K562 (cell line): ENCODE measurements around the gene PBXIP1. TPM values are rescaled to one million over a fixed set of nuclear protein-coding genes. Genes with fewer than 3 reads are reported as not detected.
A peak's percentile ranks its signal among the peaks of the same experiment; 100 is the strongest.

ENCODE experiments used
- ARNT ChIP-seq, 2 experiments: fragments of 450-650 bp; IDR thresholded peaks; 2 replicates each; pipeline ENCODE4 v1.6.1; 2016; ENCODE audit warnings: mild to moderate bottlenecking in 1 of 2
- ATF6 ChIP-seq: sonication (generic); formaldehyde crosslinking; IDR thresholded peaks from 2 replicates; pipeline ENCODE4 v1.4.0; 2020; ENCODE audit warnings: mild to moderate bottlenecking, missing genetic modification reagents
- CGGBP1 ChIP-seq: fragments of 250-450 bp; sonication (Bioruptor Pico); IDR thresholded peaks from 2 replicates; pipeline ENCODE4 v1.9.0; 2021; ENCODE audit warnings: mild to moderate bottlenecking
- CHD2 ChIP-seq: IDR thresholded peaks from 2 replicates; pipeline ENCODE4 v1.6.1; 2011; ENCODE audit warnings: low read depth, low read length
- FOXA3 ChIP-seq, 2 experiments: fragments of 450-650 bp in 1 of 2; sonication (generic) in 1 of 2; formaldehyde crosslinking; IDR thresholded peaks in 1 of 2; conservative IDR thresholded peaks in 1 of 2; 2 replicates each; pipeline versions ENCODE4 v1.4.0 to v1.8.0; 2020 to 2022; ENCODE audit warnings: mild to moderate bottlenecking in 2 of 2, missing genetic modification reagents in 1 of 2
- NELFE ChIP-seq: IDR thresholded peaks from 2 replicates; pipeline ENCODE4 v1.6.1; 2011; ENCODE audit warnings: mild to moderate bottlenecking; ENCODE audit not compliant: insufficient read depth, insufficient read length
- PHB ChIP-seq: fragments of 250-450 bp; sonication (Bioruptor Pico); IDR thresholded peaks from 2 replicates; pipeline ENCODE4 v1.5.0; 2021
- RBFOX2 ChIP-seq: fragments of 200-400 bp; formaldehyde crosslinking; IDR thresholded peaks from 2 replicates; pipeline ENCODE4 v1.6.1; 2017; ENCODE audit warnings: low read depth, mild to moderate bottlenecking, low read length, moderate library complexity
- SIRT6 ChIP-seq: IDR thresholded peaks from one replicate; pipeline ENCODE4 v1.6.1; 2012; ENCODE audit warnings: low read depth, mild to moderate bottlenecking, control low read depth, inconsistent platforms, low read length, moderate library complexity
- SLC30A9 ChIP-seq: fragments of 250-450 bp; sonication (Bioruptor Pico); IDR thresholded peaks from 2 replicates; pipeline ENCODE4 v1.8.0; 2022; ENCODE audit warnings: mild to moderate bottlenecking, moderate library complexity
- SMARCA4 ChIP-seq: fragments of 450-650 bp; IDR thresholded peaks from 2 replicates; pipeline ENCODE4 v1.6.1; 2016
- SREBF2 ChIP-seq: sonication (generic); formaldehyde crosslinking; IDR thresholded peaks from 2 replicates; pipeline ENCODE4 v1.4.0; 2020; ENCODE audit warnings: mild to moderate bottlenecking, missing genetic modification reagents
- SRF ChIP-seq, 2 experiments: fragments of 250-450, 450-650 bp in 1 of 2; sonication (Bioruptor Pico) in 1 of 2; sonication (generic) in 1 of 2; formaldehyde crosslinking; IDR thresholded peaks; 2 replicates each; pipeline versions ENCODE4 v1.5.0 to v1.5.1; 2020 to 2022; ENCODE audit warnings: mild to moderate bottlenecking in 1 of 2, missing genetic modification reagents in 1 of 2
- UBTF ChIP-seq, 2 experiments: IDR thresholded peaks; 2 replicates each; pipeline ENCODE4 v1.6.1; 2012; ENCODE audit warnings: improper control_type of control experiment in 2 of 2, low read depth in 2 of 2, low read length in 2 of 2, borderline replicate concordance in 1 of 2
- VEZF1 ChIP-seq: fragments of 200-800 bp; sonication (Bioruptor generic); IDR thresholded peaks from 2 replicates; pipeline ENCODE4 v1.6.1; 2017; ENCODE audit warnings: missing genetic modification characterization, missing compliant biosample characterization
- ZNF253 ChIP-seq: fragments of 250-450 bp; sonication (Bioruptor Pico); conservative IDR thresholded peaks from 2 replicates; pipeline ENCODE4 v1.6.1; 2021; ENCODE audit warnings: mild to moderate bottlenecking
- ZNF75A ChIP-seq: fragments of 450-650 bp; formaldehyde crosslinking; IDR thresholded peaks from 2 replicates; pipeline ENCODE4 v1.4.0; 2020; ENCODE audit warnings: mild to moderate bottlenecking
- polyA plus RNA-seq, 8 experiments: library from polyadenylated mRNA; depleted of rRNA in 4 of 8; stranded (reverse) in 5 of 8; unstranded in 3 of 8; fragments of >200 nt; fragmentation: Nextera tagmentation in 2 of 8; fragmentation: Illumina TruSeq in 1 of 8; extraction: Ambion mirVana in 2 of 8; extraction: Trizol in 1 of 8; gene quantifications; 2 replicates each; pipeline versions ENCODE4 v1.2.1 to v1.2.3, GENCODE V29; 2011 to 2014; ENCODE audit warnings: inconsistent platforms in 1 of 8, missing spikeins in 1 of 8
- total RNA-seq, 7 experiments: library from RNA; depleted of rRNA in 6 of 7; stranded (reverse); fragments of >200 nt in 6 of 7; fragmentation: Illumina TruSeq in 2 of 7; extraction: Trizol in 2 of 7; gene quantifications; 2 replicates each; pipeline versions ENCODE4 v1.2.1 to v1.2.3, GENCODE V29; 2011 to 2021; ENCODE audit warnings: low replicate concordance in 1 of 7

PBXIP1 gene
- total and polyA plus RNA-seq, 9 of the 15 experiments (the other 6 are each of a cell fraction or from before 2014, with no cell fraction given) = 0.13 to 8.3 (median 5.8) TPM

GRCh38 chr1:154962156-154962749 lies 6.4 kb upstream of the PBXIP1 start (continued):
- TF ChIP-seq ATF6 (CRISPR knock-in tag) (no peak), SLC30A9 (0 out of 2 replicates have a peak, but pooled peaks have one; percentile 3), VEZF1 (CRISPR knock-in tag) (peak; percentile 83), ZNF253 (CRISPR knock-in tag) (no peak), SMARCA4 (0 out of 2 replicates have a peak, but pooled peaks have one; percentile 11), CGGBP1 (CRISPR knock-in tag) (0 out of 2 replicates have a peak, but pooled peaks have one; percentile 49), PHB (CRISPR knock-in tag) (0 out of 2 replicates have a peak, but pooled peaks have one; percentile 21), ARNT (IDR thresholded peaks at IDR 0.05) (0 out of 4 replicates have a peak, but pooled peaks of 1 of the 2 experiments have one; percentile 30), UBTF (IDR thresholded peaks at IDR 0.05; ENCODE audit: borderline replicate concordance in 1 of 2, low read depth in 2 of 2, low read length in 2 of 2) (0 out of 4 replicates have a peak, but pooled peaks of 1 of the 2 experiments have one; percentile 41), RBFOX2 (peak; percentile 68), ZNF75A (CRISPR knock-in tag) (no peak), SRF (CRISPR knock-in tag; IDR thresholded peaks at IDR 0.05) (no peak), SIRT6 (no peak), SREBF2 (CRISPR knock-in tag) (no peak), NELFE (no peak), CHD2 (peak; percentile 70), FOXA3 (CRISPR knock-in tag; conservative IDR thresholded peaks at IDR 0.05 in 1 of 2, IDR thresholded peaks at IDR 0.05 in 1 of 2) (peak in 1 of 2 experiments; percentile 60; a peak in 1 of 4 replicates)
